OCI-LY7 (cell line): ENCODE results near the gene FSHR. TPM values are rescaled to one million over a fixed set of nuclear protein-coding genes. Genes with fewer than 3 reads are reported as not detected.

ENCODE experiments used
- BruUV-seq: library from RNA; stranded (reverse); fragments of 400-500 nt; replicated peaks from 2 replicates; lab custom pipeline; 2021; lab: Mats Ljungman, UMichigan
- CTCF ChIA-PET: fragments of 300-600 bp; sonication (Branson Sonifier 250); formaldehyde crosslinking; loops from one replicate; lab custom pipeline; 2022; ENCODE audit warnings: antibody characterized with exemption; ENCODE audit not compliant: unreplicated experiment; lab: Charles Lee
- POLR2A ChIA-PET: fragments of 300-600 bp; sonication (Branson Sonifier 250); formaldehyde crosslinking; loops from one replicate; lab custom pipeline; 2022; ENCODE audit warnings: antibody characterized with exemption; lab: Charles Lee
- DNase-seq: peaks from one replicate; pipeline ENCODE4 v3.0.0-alpha.2; 2015; ENCODE audit warnings: low spot score
- H2AFZ ChIP-seq: fragments of 200-600 bp; sonication (generic), shearing (Covaris generic); 2 replicates; pipeline ENCODE4 v1.6.1; 2014; ENCODE audit warnings: mild to moderate bottlenecking, antibody characterized with exemption, low read length, moderate library complexity
- H3K27ac ChIP-seq: fragments of 200-600 bp; sonication (generic); 2 replicates; pipeline ENCODE4 v1.5.1; 2014; ENCODE audit warnings: mixed run types, low read depth, mild to moderate bottlenecking, moderate library complexity, low read length, inconsistent platforms; ENCODE audit not compliant: poor library complexity, severe bottlenecking
- H3K36me3 ChIP-seq: fragments of 200-600 bp; sonication (generic); 2 replicates; pipeline ENCODE4 v1.6.1; 2014; ENCODE audit warnings: mild to moderate bottlenecking, antibody characterized with exemption, low read length, moderate library complexity, mixed read lengths; ENCODE audit not compliant: insufficient read depth
- H3K4me1 ChIP-seq: fragments of 200-600 bp; sonication (generic); 2 replicates; pipeline ENCODE4 v1.5.1; 2014; ENCODE audit warnings: mild to moderate bottlenecking, low read length; ENCODE audit not compliant: insufficient read depth, poor library complexity, severe bottlenecking
- H3K4me2 ChIP-seq: fragments of 200-600 bp; sonication (generic); 2 replicates; pipeline ENCODE4 v1.6.1; 2014; ENCODE audit warnings: mild to moderate bottlenecking, low read length
- H3K4me3 ChIP-seq: fragments of 200-600 bp; sonication (generic); 2 replicates; pipeline ENCODE4 v1.5.1; 2014; ENCODE audit warnings: mild to moderate bottlenecking, low read depth, low read length; ENCODE audit not compliant: poor library complexity, severe bottlenecking
- H3K79me2 ChIP-seq: fragments of 200-600 bp; sonication (generic); 2 replicates; pipeline ENCODE4 v1.6.1; 2016; ENCODE audit warnings: low read depth, mild to moderate bottlenecking, low read length, moderate library complexity, mixed read lengths; ENCODE audit not compliant: insufficient read depth
- H3K9me2 ChIP-seq: fragments of 200-600 bp; sonication (generic); 2 replicates; pipeline ENCODE4 v1.6.1; 2016; ENCODE audit warnings: mild to moderate bottlenecking, low read length, mixed read lengths; ENCODE audit not compliant: insufficient read depth
- H3K9me3 ChIP-seq: fragments of 200-600 bp; sonication (generic); 2 replicates; pipeline ENCODE4 v1.6.1; 2014; ENCODE audit warnings: mild to moderate bottlenecking, mixed run types, low read length, mixed read lengths
- H4K20me1 ChIP-seq: fragments of 200-600 bp; sonication (generic); 2 replicates; pipeline ENCODE4 v1.6.1; 2014; ENCODE audit warnings: mild to moderate bottlenecking, antibody characterized with exemption, low read length, moderate library complexity, mixed read lengths; ENCODE audit not compliant: insufficient read depth
- EZH2phosphoT487 ChIP-seq: fragments of 200-600 bp; sonication (generic); IDR thresholded peaks from 2 replicates; pipeline ENCODE4 v1.6.1; 2018; ENCODE audit warnings: low read depth, borderline replicate concordance, mild to moderate bottlenecking, mixed run types, antibody characterized with exemption, low read length, moderate library complexity, mixed read lengths
- intact Hi-C: fragments of 100-400 bp; cut with micrococcal nuclease; formaldehyde crosslinking; loops from one replicate; pipeline ENCODE4 v1.10.0; 2022; ENCODE audit not compliant: unreplicated experiment
- total RNA-seq, 2 experiments: library from RNA; depleted of rRNA in 1 of 2; stranded (reverse); fragments of >200 nt in 1 of 2; shearing (Covaris generic) in 1 of 2; gene quantifications; 2 replicates each; pipeline ENCODE4 v1.2.3, GENCODE V29; 2014 to 2022
- TF ChIP-seq, protein P1 (sequence below): fragments of 200-600 bp; sonication (generic); conservative IDR thresholded peaks from 2 replicates; pipeline ENCODE4 v1.5.1; 2014; ENCODE audit warnings: mild to moderate bottlenecking, antibody characterized with exemption, low read length, moderate library complexity, mixed read lengths

The FSHR gene
- total RNA-seq, 2 experiments from 2014 or later = not detected

DNA sequence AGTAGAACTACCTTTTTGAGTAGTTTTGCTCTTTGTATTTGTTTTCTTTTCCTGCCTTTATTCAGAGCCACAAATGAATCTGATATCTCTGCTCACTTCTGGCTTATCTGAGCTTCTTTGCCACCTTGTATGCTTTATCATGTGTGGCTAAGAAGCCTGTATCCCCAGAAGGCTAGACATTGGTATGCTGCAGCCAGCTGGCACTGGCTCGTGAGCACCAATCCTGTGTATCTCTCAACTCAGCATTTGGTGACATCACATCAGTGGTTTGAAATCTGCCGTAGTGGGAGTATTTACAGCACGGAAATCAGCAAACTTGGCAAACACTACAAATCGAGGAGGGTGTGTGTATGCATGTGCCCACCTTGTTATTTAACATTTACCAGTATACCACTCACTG, 215.1 kb downstream of the FSHR start:
- BruUV-seq = no TSS peak
- intact Hi-C loops = no loop called here

DNA sequence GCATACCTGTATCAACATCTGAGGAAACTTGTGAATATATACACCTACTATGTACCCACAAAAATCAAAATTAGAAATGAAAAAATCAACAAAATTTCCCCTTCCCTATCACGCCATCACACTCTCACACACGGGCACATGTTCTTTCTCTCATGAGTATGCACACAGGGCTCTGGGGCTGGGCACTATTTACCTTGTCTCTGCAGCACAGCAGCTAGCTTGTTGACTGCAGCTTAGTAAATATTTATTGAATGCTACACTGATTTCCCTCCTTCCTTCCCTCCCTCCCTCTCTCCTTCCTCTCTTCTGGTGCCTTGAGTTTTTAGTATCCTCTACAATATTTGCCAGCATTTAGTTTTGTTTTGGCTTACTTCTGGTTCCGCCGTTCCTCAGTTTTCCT, 216.1 kb downstream of the FSHR start:
- BruUV-seq = no TSS peak

More for the DNA sequence above, 215.1 kb downstream of the FSHR start:
- Histone ChIP-seq H3K27ac (no peak overlapping the region), H3K9me3 (no peaks in the 10 kb centered on the region), H3K4me2 (no peak overlapping the region), H2AFZ (no peak overlapping the region), H3K79me2 (no peaks in the 10 kb centered on the region), H3K4me3 (no peak overlapping the region), H3K36me3 (no peaks in the 10 kb centered on the region), H4K20me1 (no peaks in the 10 kb centered on the region), H3K9me2 (no peaks in the 10 kb centered on the region), H3K4me1 (no peaks in the 10 kb centered on the region)
- ChIA-PET POLR2A (no interaction called here), CTCF (no interaction called here)
- TF ChIP-seq EZH2phosphoT487 = no peak
- TF ChIP-seq, protein P1, sequence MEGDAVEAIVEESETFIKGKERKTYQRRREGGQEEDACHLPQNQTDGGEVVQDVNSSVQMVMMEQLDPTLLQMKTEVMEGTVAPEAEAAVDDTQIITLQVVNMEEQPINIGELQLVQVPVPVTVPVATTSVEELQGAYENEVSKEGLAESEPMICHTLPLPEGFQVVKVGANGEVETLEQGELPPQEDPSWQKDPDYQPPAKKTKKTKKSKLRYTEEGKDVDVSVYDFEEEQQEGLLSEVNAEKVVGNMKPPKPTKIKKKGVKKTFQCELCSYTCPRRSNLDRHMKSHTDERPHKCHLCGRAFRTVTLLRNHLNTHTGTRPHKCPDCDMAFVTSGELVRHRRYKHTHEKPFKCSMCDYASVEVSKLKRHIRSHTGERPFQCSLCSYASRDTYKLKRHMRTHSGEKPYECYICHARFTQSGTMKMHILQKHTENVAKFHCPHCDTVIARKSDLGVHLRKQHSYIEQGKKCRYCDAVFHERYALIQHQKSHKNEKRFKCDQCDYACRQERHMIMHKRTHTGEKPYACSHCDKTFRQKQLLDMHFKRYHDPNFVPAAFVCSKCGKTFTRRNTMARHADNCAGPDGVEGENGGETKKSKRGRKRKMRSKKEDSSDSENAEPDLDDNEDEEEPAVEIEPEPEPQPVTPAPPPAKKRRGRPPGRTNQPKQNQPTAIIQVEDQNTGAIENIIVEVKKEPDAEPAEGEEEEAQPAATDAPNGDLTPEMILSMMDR = no peak
- DNase-seq = no peak

GRCh38 chr2:48934807-48935206, 219.5 kb downstream of the FSHR start:
- BruUV-seq = no TSS peak
- Histone ChIP-seq H3K9me2 (no peaks in the 10 kb centered on the region), H3K4me3 (no peak overlapping the region), H4K20me1 (no peaks in the 10 kb centered on the region), H3K36me3 (no peaks in the 10 kb centered on the region), H3K9me3 (no peaks in the 10 kb centered on the region), H3K27ac (no peak overlapping the region), H3K4me1 (no peaks in the 10 kb centered on the region), H2AFZ (no peak overlapping the region), H3K79me2 (no peaks in the 10 kb centered on the region), H3K4me2 (no peak overlapping the region)
- DNase-seq = no peak
- intact Hi-C loops = no loop called here
- no peak for TF ChIP-seq EZH2phosphoT487
- TF ChIP-seq, protein P1 = no peak
- ChIA-PET CTCF (no interaction called here), POLR2A (no interaction called here)

More for the DNA sequence above, 216.1 kb downstream of the FSHR start:
- Histone ChIP-seq H3K4me1 (no peaks in the 10 kb centered on the region), H2AFZ (no peak overlapping the region), H3K27ac (no peak overlapping the region), H3K4me2 (no peak overlapping the region), H3K79me2 (no peaks in the 10 kb centered on the region), H3K9me2 (no peaks in the 10 kb centered on the region), H3K36me3 (no peaks in the 10 kb centered on the region), H3K4me3 (no peak overlapping the region), H3K9me3 (no peaks in the 10 kb centered on the region), H4K20me1 (no peaks in the 10 kb centered on the region)
- ChIA-PET POLR2A (no interaction called here), CTCF (no interaction called here)
- no peak for TF ChIP-seq EZH2phosphoT487
- TF ChIP-seq, protein P1 = no peak
- no peak for DNase-seq
- intact Hi-C loops = no loop called here
